HL-60 (cell line): ENCODE results near the gene RASSF1.

Experiments
- CTCF ChIP-seq: IDR thresholded peaks from one replicate; pipeline ENCODE4 v1.5.1; 2011; ENCODE audit warnings: low read length, control low read depth, inconsistent platforms; ENCODE audit not compliant: insufficient read depth
- GABPA ChIP-seq: IDR thresholded peaks from 2 replicates; pipeline ENCODE4 v1.6.1; 2012; ENCODE audit warnings: low read depth
- POLR2AphosphoS5 ChIP-seq: IDR thresholded peaks from 2 replicates; pipeline ENCODE4 v1.6.1; 2012; ENCODE audit warnings: low read depth
- REST ChIP-seq: IDR thresholded peaks from 2 replicates; pipeline ENCODE4 v1.6.1; 2012; ENCODE audit warnings: low read depth; ENCODE audit not compliant: insufficient replicate concordance
- SPI1 ChIP-seq: IDR thresholded peaks from 2 replicates; pipeline ENCODE4 v1.6.1; 2012; ENCODE audit warnings: low read depth, mild to moderate bottlenecking, borderline replicate concordance

- no peak for TF ChIP-seq CTCF
- no peak for TF ChIP-seq POLR2AphosphoS5
- no peak for TF ChIP-seq REST
- no peak for TF ChIP-seq GABPA
- TF ChIP-seq SPI1, result no peak
Observed at GRCh38 chr3:50287262-50287661, 53.4 kb downstream of the RASSF1 start.
